BLaER1 (cell line): ENCODE results near the gene RECQL5.

Experiments
- H3K27ac ChIP-seq: shearing (Covaris generic); formaldehyde crosslinking; 2 replicates; pipeline ENCODE4 v1.8.1; 2022
- H3K27me3 ChIP-seq: shearing (Covaris generic); formaldehyde crosslinking; 2 replicates; pipeline ENCODE4 v1.8.1; 2022
- H3K36me3 ChIP-seq: shearing (Covaris generic); formaldehyde crosslinking; 2 replicates; pipeline ENCODE4 v1.8.1; 2022
- H3K4me1 ChIP-seq: shearing (Covaris generic); formaldehyde crosslinking; 2 replicates; pipeline ENCODE4 v1.8.1; 2022
- H3K4me2 ChIP-seq: shearing (Covaris generic); formaldehyde crosslinking; 2 replicates; pipeline ENCODE4 v1.8.1; 2022
- H3K4me3 ChIP-seq: shearing (Covaris generic); formaldehyde crosslinking; 2 replicates; pipeline ENCODE4 v1.8.1; 2022
- H3K9ac ChIP-seq: shearing (Covaris generic); formaldehyde crosslinking; 2 replicates; pipeline ENCODE4 v1.8.1; 2022
- H3K9me3 ChIP-seq: shearing (Covaris generic); formaldehyde crosslinking; 2 replicates; pipeline ENCODE4 v1.8.1; 2022
- H4K20me1 ChIP-seq: shearing (Covaris generic); formaldehyde crosslinking; 2 replicates; pipeline ENCODE4 v1.8.1; 2022
- Cebpa-rat ChIP-seq: shearing (Covaris generic); IDR thresholded peaks from 2 replicates; pipeline ENCODE4 v1.8.1; 2022

The RECQL5 gene

GRCh38 chr17:75623386-75623785, 43.6 kb downstream of the RECQL5 start:
- no peak for TF ChIP-seq Cebpa-rat
- Histone ChIP-seq H3K27me3 (no peaks in the 10 kb centered on the region), H3K27ac (peak overlapping the region; percentile 97; the same call in 1 of the 2 replicates), H3K9me3 (no peaks in the 10 kb centered on the region), H3K4me1 (peaks cover 56% of the 10 kb centered on the region), H3K9ac (no peak overlapping the region), H4K20me1 (no peaks in the 10 kb centered on the region; the same call in 1 of the 2 replicates), H3K36me3 (peaks cover 84% of the 10 kb centered on the region), H3K4me3 (no peak overlapping the region), H3K4me2 (no peak overlapping the region)

GRCh38 chr17:75622771-75623273, 44.1 kb downstream of the RECQL5 start:
- Histone ChIP-seq H3K4me2 (no peak overlapping the region), H3K4me1 (peaks cover 50% of the 10 kb centered on the region), H3K4me3 (no peak overlapping the region), H3K27me3 (no peaks in the 10 kb centered on the region), H3K27ac (no peak overlapping the region), H3K36me3 (peaks cover 86% of the 10 kb centered on the region), H3K9me3 (no peaks in the 10 kb centered on the region), H4K20me1 (no peaks in the 10 kb centered on the region; the same call in 1 of the 2 replicates), H3K9ac (no peak overlapping the region)
- no peak for TF ChIP-seq Cebpa-rat

- Histone ChIP-seq H3K27ac (no peak overlapping the region), H3K4me2 (no peak overlapping the region), H3K36me3 (peaks cover 89% of the 10 kb centered on the region), H4K20me1 (no peaks in the 10 kb centered on the region; the same call in 1 of the 2 replicates), H3K9me3 (no peaks in the 10 kb centered on the region), H3K4me1 (peaks cover 43% of the 10 kb centered on the region), H3K4me3 (no peak overlapping the region), H3K9ac (no peak overlapping the region), H3K27me3 (no peaks in the 10 kb centered on the region)
- TF ChIP-seq Cebpa-rat = no peak
These were observed 44.9 kb downstream of the RECQL5 start for GRCh38 chr17:75622076-75622475.

- Histone ChIP-seq H3K4me1 (peaks cover 37% of the 10 kb centered on the region), H3K36me3 (peaks cover 92% of the 10 kb centered on the region), H3K27me3 (no peaks in the 10 kb centered on the region), H3K4me2 (no peak overlapping the region), H3K9me3 (no peaks in the 10 kb centered on the region), H3K27ac (no peak overlapping the region), H3K9ac (no peak overlapping the region), H4K20me1 (no peaks in the 10 kb centered on the region; the same call in 1 of the 2 replicates), H3K4me3 (no peak overlapping the region)
- no peak for TF ChIP-seq Cebpa-rat
These were observed 45.5 kb downstream of the RECQL5 start for GRCh38 chr17:75621489-75621888.

- Histone ChIP-seq H3K27me3 (no peaks in the 10 kb centered on the region), H3K4me3 (no peak overlapping the region), H3K36me3 (peaks cover 100% of the 10 kb centered on the region), H3K9ac (no peak overlapping the region), H3K27ac (no peak overlapping the region), H3K4me2 (no peak overlapping the region), H3K4me1 (peaks cover 20% of the 10 kb centered on the region), H4K20me1 (no peaks in the 10 kb centered on the region; the same call in 1 of the 2 replicates), H3K9me3 (no peaks in the 10 kb centered on the region)
- TF ChIP-seq Cebpa-rat = no peak
These were observed 47.2 kb downstream of the RECQL5 start for GRCh38 chr17:75619506-75620431.

GRCh38 chr17:75617675-75618074, 49.3 kb downstream of the RECQL5 start:
- Histone ChIP-seq H3K4me1 (no peaks in the 10 kb centered on the region), H3K36me3 (peaks cover 99% of the 10 kb centered on the region), H3K9me3 (no peaks in the 10 kb centered on the region), H4K20me1 (no peaks in the 10 kb centered on the region; the same call in 1 of the 2 replicates), H3K4me3 (no peak overlapping the region), H3K9ac (no peak overlapping the region), H3K27me3 (no peaks in the 10 kb centered on the region), H3K4me2 (no peak overlapping the region), H3K27ac (no peak overlapping the region)
- no peak for TF ChIP-seq Cebpa-rat

GRCh38 chr17:75617218-75617617, 49.7 kb downstream of the RECQL5 start:
- H4K20me1 ChIP-seq = no peaks in the 10 kb centered on the region; the same call in 1 of the 2 replicates
- no peak overlapping the region for H3K4me3 ChIP-seq
- no peaks in the 10 kb centered on the region for H3K9me3 ChIP-seq
- TF ChIP-seq Cebpa-rat = no peak
- no peak overlapping the region for H3K9ac ChIP-seq
- no peaks in the 10 kb centered on the region for H3K4me1 ChIP-seq
- H3K27me3 ChIP-seq = no peaks in the 10 kb centered on the region
- peaks cover 99% of the 10 kb centered on the region for H3K36me3 ChIP-seq
- no peak overlapping the region for H3K27ac ChIP-seq
- no peak overlapping the region for H3K4me2 ChIP-seq

GRCh38 chr17:75616521-75617122, 50.3 kb downstream of the RECQL5 start:
- Histone ChIP-seq H3K27me3 (no peaks in the 10 kb centered on the region), H4K20me1 (no peaks in the 10 kb centered on the region; the same call in 1 of the 2 replicates), H3K9ac (no peak overlapping the region), H3K4me3 (no peak overlapping the region), H3K4me2 (no peak overlapping the region), H3K36me3 (peaks cover 99% of the 10 kb centered on the region), H3K4me1 (no peaks in the 10 kb centered on the region), H3K9me3 (no peaks in the 10 kb centered on the region), H3K27ac (no peak overlapping the region)
- TF ChIP-seq Cebpa-rat = no peak

- H3K4me3 ChIP-seq = no peak overlapping the region
- no peaks in the 10 kb centered on the region for H3K9me3 ChIP-seq
- no peak overlapping the region for H3K27ac ChIP-seq
- H3K9ac ChIP-seq = no peak overlapping the region
- H3K4me1 ChIP-seq = no peaks in the 10 kb centered on the region
- H3K4me2 ChIP-seq = no peak overlapping the region
- no peaks in the 10 kb centered on the region; the same call in 1 of the 2 replicates for H4K20me1 ChIP-seq
- no peak for TF ChIP-seq Cebpa-rat
- peaks cover 99% of the 10 kb centered on the region for H3K36me3 ChIP-seq
- H3K27me3 ChIP-seq = no peaks in the 10 kb centered on the region
These were observed 51.7 kb downstream of the RECQL5 start for GRCh38 chr17:75615301-75615700.
